Bronchial epithelial cell (primary cell): ENCODE results near the gene CLIC3. TPM values are rescaled to one million over a fixed set of nuclear protein-coding genes. Genes with fewer than 3 reads are reported as not detected.

Experiments used
- DNase-seq: peaks from one replicate; pipeline ENCODE4 v3.0.0-alpha.2; 2010; ENCODE audit warnings: low read depth
- FAIRE-seq: peaks from 2 replicates; lab custom pipeline; 2011; peaks lifted over from hg19 to GRCh38; lab: Jason Lieb, UNC
- H3K27me3 ChIP-seq: 2 replicates; pipeline ENCODE4 v1.5.1; 2011; ENCODE audit warnings: low read length; ENCODE audit not compliant: control insufficient read depth, insufficient read depth
- H3K36me3 ChIP-seq: 2 replicates; pipeline ENCODE4 v1.5.1; 2011; ENCODE audit warnings: low read length; ENCODE audit not compliant: control insufficient read depth, insufficient read depth
- H3K4me3 ChIP-seq: 2 replicates; pipeline ENCODE4 v1.5.1; 2011; ENCODE audit warnings: mild to moderate bottlenecking, low read depth, low read length, control low read depth
- total RNA-seq: library from RNA; depleted of rRNA; stranded (reverse); fragments of >200 nt; gene quantifications from 2 replicates; pipeline ENCODE4 v1.2.1, GENCODE V29; 2014
- TF ChIP-seq, protein P1 (sequence below): IDR thresholded peaks from 2 replicates; pipeline ENCODE4 v1.5.1; 2011; ENCODE audit warnings: mild to moderate bottlenecking, moderate library complexity, low read length, control low read depth, inconsistent platforms; ENCODE audit not compliant: insufficient read depth, severe bottlenecking

CLIC3 gene
- total RNA-seq, 1 donor from 2014 or later: 2.1 TPM

- TF ChIP-seq, protein P1, sequence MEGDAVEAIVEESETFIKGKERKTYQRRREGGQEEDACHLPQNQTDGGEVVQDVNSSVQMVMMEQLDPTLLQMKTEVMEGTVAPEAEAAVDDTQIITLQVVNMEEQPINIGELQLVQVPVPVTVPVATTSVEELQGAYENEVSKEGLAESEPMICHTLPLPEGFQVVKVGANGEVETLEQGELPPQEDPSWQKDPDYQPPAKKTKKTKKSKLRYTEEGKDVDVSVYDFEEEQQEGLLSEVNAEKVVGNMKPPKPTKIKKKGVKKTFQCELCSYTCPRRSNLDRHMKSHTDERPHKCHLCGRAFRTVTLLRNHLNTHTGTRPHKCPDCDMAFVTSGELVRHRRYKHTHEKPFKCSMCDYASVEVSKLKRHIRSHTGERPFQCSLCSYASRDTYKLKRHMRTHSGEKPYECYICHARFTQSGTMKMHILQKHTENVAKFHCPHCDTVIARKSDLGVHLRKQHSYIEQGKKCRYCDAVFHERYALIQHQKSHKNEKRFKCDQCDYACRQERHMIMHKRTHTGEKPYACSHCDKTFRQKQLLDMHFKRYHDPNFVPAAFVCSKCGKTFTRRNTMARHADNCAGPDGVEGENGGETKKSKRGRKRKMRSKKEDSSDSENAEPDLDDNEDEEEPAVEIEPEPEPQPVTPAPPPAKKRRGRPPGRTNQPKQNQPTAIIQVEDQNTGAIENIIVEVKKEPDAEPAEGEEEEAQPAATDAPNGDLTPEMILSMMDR: no peak
- H3K27me3 ChIP-seq: no peaks in the 10 kb centered on the region
- FAIRE-seq (no peak), DNase-seq (no peak)
- peaks cover 4% of the 10 kb centered on the region for H3K36me3 ChIP-seq
- no peak overlapping the region for H3K4me3 ChIP-seq
Observed at GRCh38 chr9:137037483-137037882, 41.1 kb upstream of the CLIC3 start.

- no peak for FAIRE-seq
- Histone ChIP-seq H3K36me3 (peaks cover 4% of the 10 kb centered on the region), H3K4me3 (no peak overlapping the region), H3K27me3 (no peaks in the 10 kb centered on the region)
- DNase-seq: no peak
- TF ChIP-seq, protein P1: no peak
Observed at GRCh38 chr9:137037035-137037434, 40.7 kb upstream of the CLIC3 start.

DNA sequence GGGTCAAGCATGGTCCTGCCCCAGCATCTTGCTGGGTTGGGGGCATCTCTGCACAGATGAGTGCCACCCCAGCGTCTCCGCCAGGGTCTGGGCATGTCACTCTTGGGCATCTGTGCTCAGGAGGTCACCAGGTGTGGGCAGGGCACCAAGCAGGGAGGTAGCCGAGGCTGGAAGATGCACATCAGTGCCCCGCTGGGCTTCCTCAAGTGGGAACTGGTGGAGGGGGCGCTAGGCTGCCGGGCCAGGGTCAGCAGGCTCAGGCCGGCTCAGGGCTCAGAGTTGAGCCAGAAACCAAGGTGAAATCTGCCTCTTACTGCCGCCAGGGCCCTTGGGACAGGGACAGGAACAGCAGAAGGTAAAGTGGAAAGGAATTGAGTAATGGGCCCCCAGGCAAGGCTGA lies 39.6 kb upstream of the CLIC3 start:
- no peak overlapping the region for H3K4me3 ChIP-seq
- FAIRE-seq: no peak
- TF ChIP-seq, protein P1: no peak
- DNase-seq: no peak
- H3K36me3 ChIP-seq: peaks cover 3% of the 10 kb centered on the region
- H3K27me3 ChIP-seq: no peaks in the 10 kb centered on the region

DNA sequence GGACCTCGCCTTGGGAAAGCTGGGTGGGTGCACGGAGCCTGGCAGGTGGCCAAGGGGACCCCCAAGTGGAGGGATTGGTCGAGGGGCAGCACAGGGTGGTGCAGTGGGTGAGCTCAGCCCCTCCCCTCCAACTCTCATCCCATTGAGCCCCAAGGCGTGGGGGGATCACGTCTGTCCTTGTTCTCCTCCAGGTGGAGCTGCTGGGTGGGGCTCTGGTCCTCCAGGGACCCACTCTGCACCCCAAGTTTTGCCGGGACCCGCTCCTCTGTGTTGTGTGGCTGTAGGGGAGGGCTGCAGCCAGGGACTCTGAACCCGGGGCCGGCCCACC lies 39.1 kb upstream of the CLIC3 start:
- DNase-seq (no peak), FAIRE-seq (no peak)
- no peak overlapping the region for H3K4me3 ChIP-seq
- TF ChIP-seq, protein P1: no peak
- no peaks in the 10 kb centered on the region for H3K27me3 ChIP-seq
- H3K36me3 ChIP-seq: peaks cover 3% of the 10 kb centered on the region

DNA sequence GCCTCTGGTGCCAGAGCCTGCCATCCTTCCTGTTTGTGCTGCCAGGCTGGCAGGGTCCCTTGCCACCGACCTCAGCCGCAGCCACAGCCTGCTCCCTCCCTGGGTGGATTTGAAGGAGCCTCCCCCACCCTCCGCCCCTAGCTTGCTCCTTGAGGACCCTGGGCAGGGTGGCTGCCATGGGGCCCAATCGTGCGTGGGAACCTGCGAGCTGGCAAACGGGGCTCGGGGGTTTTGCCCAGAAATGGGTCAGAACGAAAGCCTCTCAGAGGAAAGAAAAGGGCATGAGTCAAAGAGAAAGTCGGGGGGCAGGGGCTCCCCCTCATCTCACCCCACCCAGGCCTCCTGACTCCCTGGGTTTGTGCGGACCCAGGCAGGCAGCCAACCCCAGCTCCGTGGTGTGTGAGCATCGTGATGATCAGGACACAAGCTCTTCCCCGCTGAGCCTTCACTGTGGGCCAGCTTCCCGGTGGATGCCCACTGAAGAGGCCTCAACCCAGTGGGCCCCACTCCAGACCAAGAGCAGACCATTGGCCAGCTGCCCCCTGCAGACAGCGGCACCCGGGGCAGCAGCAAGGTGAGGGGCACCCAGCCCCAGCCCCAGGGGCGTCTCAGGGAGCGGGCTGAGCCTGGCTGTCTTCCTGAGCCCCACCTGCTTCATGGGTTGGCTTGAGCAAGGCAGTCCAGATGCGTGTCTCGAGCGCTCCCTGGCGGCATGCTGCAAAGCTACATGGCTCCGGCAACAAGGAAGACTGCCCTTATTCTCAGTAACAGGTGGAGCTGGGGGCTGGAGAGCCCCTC lies 38.5 kb upstream of the CLIC3 start:
- TF ChIP-seq, protein P1: peak; percentile 98
- Histone ChIP-seq H3K27me3 (no peaks in the 10 kb centered on the region), H3K4me3 (no peak overlapping the region), H3K36me3 (peaks cover 2% of the 10 kb centered on the region)
- FAIRE-seq (no peak), DNase-seq (peak; percentile 70)
